Chondrocyte (in vitro differentiated cells): Measurements from ENCODE around the gene NFKB1. TPM values are rescaled to one million over a fixed set of nuclear protein-coding genes. Genes with fewer than 3 reads are reported as not detected.

Source experiments
- DNase-seq: peaks from one replicate; pipeline ENCODE4 v3.0.0; 2021; ENCODE audit warnings: mixed read lengths, low spot score
- H3K27ac Mint-ChIP-seq: one replicate; pipeline ENCODE4 v1.8.0; 2021; ENCODE audit warnings: mild to moderate bottlenecking, moderate library complexity, mixed read lengths; ENCODE audit not compliant: unreplicated experiment
- H3K27me3 Mint-ChIP-seq: 2 replicates; pipeline ENCODE4 v1.8.0; 2021; ENCODE audit warnings: low read depth, mixed read lengths
- H3K36me3 Mint-ChIP-seq: 2 replicates; pipeline ENCODE4 v1.8.0; 2021; ENCODE audit warnings: low read depth, mixed read lengths
- H3K4me1 Mint-ChIP-seq: 2 replicates; pipeline ENCODE4 v1.8.0; 2021; ENCODE audit warnings: low read depth, mild to moderate bottlenecking, mixed read lengths
- H3K4me3 Mint-ChIP-seq: one replicate; pipeline ENCODE4 v1.8.0; 2021; ENCODE audit warnings: mild to moderate bottlenecking, moderate library complexity, mixed read lengths; ENCODE audit not compliant: unreplicated experiment
- H3K9me3 Mint-ChIP-seq: 2 replicates; pipeline ENCODE4 v1.8.0; 2021; ENCODE audit warnings: low read depth, mixed read lengths
- total RNA-seq: library from RNA; stranded (reverse); gene quantifications from 3 replicates; pipeline ENCODE4 v1.2.1, GENCODE V29; 2021
- TF ChIP-seq, protein P1 (sequence below): fragments of 200-600 bp; sonication (generic); IDR thresholded peaks from 2 replicates; pipeline ENCODE4 v1.5.0; 2021; ENCODE audit warnings: antibody characterized with exemption, mild to moderate bottlenecking, moderate library complexity

The NFKB1 gene
- total RNA-seq, 1 donor from 2014 or later = 24.4 TPM

GRCh38 chr4:102534845-102535244, 33.7 kb downstream of the NFKB1 start:
- no peaks in the 10 kb centered on the region for H3K9me3 Mint-ChIP-seq
- no peak overlapping the region for H3K4me3 Mint-ChIP-seq
- peaks cover 42% of the 10 kb centered on the region for H3K4me1 Mint-ChIP-seq
- no peak overlapping the region for H3K27ac Mint-ChIP-seq
- H3K27me3 Mint-ChIP-seq = no peaks in the 10 kb centered on the region
- TF ChIP-seq, protein P1, sequence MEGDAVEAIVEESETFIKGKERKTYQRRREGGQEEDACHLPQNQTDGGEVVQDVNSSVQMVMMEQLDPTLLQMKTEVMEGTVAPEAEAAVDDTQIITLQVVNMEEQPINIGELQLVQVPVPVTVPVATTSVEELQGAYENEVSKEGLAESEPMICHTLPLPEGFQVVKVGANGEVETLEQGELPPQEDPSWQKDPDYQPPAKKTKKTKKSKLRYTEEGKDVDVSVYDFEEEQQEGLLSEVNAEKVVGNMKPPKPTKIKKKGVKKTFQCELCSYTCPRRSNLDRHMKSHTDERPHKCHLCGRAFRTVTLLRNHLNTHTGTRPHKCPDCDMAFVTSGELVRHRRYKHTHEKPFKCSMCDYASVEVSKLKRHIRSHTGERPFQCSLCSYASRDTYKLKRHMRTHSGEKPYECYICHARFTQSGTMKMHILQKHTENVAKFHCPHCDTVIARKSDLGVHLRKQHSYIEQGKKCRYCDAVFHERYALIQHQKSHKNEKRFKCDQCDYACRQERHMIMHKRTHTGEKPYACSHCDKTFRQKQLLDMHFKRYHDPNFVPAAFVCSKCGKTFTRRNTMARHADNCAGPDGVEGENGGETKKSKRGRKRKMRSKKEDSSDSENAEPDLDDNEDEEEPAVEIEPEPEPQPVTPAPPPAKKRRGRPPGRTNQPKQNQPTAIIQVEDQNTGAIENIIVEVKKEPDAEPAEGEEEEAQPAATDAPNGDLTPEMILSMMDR = no peak
- peaks cover 16% of the 10 kb centered on the region for H3K36me3 Mint-ChIP-seq
- no peak for DNase-seq

- Mint-ChIP-seq H3K27me3 (no peaks in the 10 kb centered on the region), H3K4me1 (peaks cover 35% of the 10 kb centered on the region), H3K36me3 (peaks cover 11% of the 10 kb centered on the region), H3K27ac (no peak overlapping the region), H3K4me3 (no peak overlapping the region), H3K9me3 (no peaks in the 10 kb centered on the region)
- DNase-seq = no peak
- TF ChIP-seq, protein P1 = no peak
These were observed 34.4 kb downstream of the NFKB1 start for GRCh38 chr4:102535398-102536082.

DNA sequence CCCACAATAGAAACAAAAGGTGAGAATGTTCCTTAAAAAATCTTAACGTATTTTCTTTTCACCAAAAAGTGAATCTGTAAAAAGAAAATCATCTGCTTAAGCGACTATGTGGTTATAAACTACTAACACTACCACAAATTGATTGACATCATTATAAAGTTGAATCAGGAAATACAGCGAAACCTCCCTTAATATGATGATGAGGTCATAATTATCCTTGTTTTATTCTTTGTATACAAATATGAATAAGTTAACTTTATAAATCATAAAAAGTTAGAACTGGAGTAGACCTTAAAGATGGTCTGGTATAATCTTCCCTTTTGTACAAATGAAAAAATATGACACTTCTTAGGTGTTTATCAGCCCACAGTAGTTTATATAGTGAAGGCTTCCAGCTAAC, 35.6 kb downstream of the NFKB1 start:
- Mint-ChIP-seq H3K9me3 (no peaks in the 10 kb centered on the region), H3K27ac (no peak overlapping the region)

GRCh38 chr4:102537269-102537668, 36.1 kb downstream of the NFKB1 start:
- Mint-ChIP-seq H3K27ac (no peak overlapping the region), H3K4me1 (peaks cover 19% of the 10 kb centered on the region), H3K27me3 (no peaks in the 10 kb centered on the region), H3K4me3 (no peak overlapping the region), H3K9me3 (no peaks in the 10 kb centered on the region), H3K36me3 (peaks cover 8% of the 10 kb centered on the region)
- TF ChIP-seq, protein P1 = no peak
- no peak for DNase-seq

More for the DNA sequence above, 35.6 kb downstream of the NFKB1 start:
- no peaks in the 10 kb centered on the region for H3K27me3 Mint-ChIP-seq
- H3K4me3 Mint-ChIP-seq = no peak overlapping the region
- peaks cover 23% of the 10 kb centered on the region for H3K4me1 Mint-ChIP-seq
- peaks cover 8% of the 10 kb centered on the region for H3K36me3 Mint-ChIP-seq
- TF ChIP-seq, protein P1 = no peak
- DNase-seq = no peak

DNA sequence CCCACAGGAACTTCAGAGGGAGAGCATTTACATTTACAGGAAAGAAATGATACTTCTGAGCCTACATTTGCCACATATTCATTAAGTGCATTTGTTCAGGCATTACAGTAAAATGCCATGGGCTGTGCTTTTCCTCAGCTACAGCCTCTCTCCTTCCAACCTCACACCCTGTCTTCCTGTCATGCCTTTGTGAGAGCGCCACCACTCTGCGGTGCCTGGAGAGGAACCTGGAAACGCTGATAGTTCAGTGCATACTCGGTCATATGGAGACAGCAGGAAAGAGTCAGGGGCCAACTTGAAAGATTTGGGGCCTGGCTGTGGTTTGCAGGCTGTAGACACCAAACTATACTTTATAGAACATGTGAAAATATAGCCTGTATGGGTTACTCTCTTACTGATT, 40.5 kb downstream of the NFKB1 start:
- H3K27ac Mint-ChIP-seq = no peak overlapping the region
- H3K27me3 Mint-ChIP-seq = no peaks in the 10 kb centered on the region
- TF ChIP-seq, protein P1 = no peak

More for the DNA sequence above, 40.5 kb downstream of the NFKB1 start:
- no peak for DNase-seq
- peaks cover 9% of the 10 kb centered on the region for H3K4me1 Mint-ChIP-seq
- peaks cover 14% of the 10 kb centered on the region for H3K36me3 Mint-ChIP-seq
- H3K9me3 Mint-ChIP-seq = no peaks in the 10 kb centered on the region
- H3K4me3 Mint-ChIP-seq = no peak overlapping the region
